B cell (primary cell): Measurements from ENCODE around the gene EXOC7.

Experiments
- EZH2 ChIP-seq: IDR thresholded peaks from 2 replicates; pipeline ENCODE4 v1.6.1; 2012; ENCODE audit warnings: borderline replicate concordance, low read depth, mild to moderate bottlenecking, moderate library complexity, low read length; ENCODE audit not compliant: insufficient read depth, poor library complexity, severe bottlenecking
- TF ChIP-seq, protein P1 (sequence below): fragments of 200-600 bp; IDR thresholded peaks from one replicate; pipeline ENCODE4 v1.8.0; 2022; ENCODE audit warnings: antibody characterized with exemption, mild to moderate bottlenecking

DNA sequence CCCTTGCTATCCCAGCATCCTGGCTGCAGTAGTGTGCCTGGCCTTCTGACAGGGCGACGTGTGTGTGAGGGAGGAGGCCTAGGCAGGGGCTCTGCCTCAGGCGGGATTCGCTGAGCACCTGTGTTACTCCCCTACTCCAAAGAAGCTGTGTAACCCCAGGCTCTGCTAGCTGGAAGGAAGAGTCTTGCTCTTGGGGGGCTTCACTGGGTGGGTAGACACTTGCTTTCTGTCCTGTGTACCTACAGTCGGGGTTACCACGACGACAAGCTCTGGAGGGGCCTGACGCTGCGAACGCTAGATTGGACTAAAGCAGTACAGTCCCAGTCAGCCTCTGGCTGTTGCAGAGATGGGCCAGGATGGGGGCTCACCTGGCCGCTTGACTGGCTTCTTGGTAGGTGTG, 9.5 kb downstream of the EXOC7 start:
- TF ChIP-seq, protein P1, sequence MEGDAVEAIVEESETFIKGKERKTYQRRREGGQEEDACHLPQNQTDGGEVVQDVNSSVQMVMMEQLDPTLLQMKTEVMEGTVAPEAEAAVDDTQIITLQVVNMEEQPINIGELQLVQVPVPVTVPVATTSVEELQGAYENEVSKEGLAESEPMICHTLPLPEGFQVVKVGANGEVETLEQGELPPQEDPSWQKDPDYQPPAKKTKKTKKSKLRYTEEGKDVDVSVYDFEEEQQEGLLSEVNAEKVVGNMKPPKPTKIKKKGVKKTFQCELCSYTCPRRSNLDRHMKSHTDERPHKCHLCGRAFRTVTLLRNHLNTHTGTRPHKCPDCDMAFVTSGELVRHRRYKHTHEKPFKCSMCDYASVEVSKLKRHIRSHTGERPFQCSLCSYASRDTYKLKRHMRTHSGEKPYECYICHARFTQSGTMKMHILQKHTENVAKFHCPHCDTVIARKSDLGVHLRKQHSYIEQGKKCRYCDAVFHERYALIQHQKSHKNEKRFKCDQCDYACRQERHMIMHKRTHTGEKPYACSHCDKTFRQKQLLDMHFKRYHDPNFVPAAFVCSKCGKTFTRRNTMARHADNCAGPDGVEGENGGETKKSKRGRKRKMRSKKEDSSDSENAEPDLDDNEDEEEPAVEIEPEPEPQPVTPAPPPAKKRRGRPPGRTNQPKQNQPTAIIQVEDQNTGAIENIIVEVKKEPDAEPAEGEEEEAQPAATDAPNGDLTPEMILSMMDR = no peak
- TF ChIP-seq EZH2 = no peak
